ENCODE data around the gene MYADM.

The MYADM gene

DNA sequence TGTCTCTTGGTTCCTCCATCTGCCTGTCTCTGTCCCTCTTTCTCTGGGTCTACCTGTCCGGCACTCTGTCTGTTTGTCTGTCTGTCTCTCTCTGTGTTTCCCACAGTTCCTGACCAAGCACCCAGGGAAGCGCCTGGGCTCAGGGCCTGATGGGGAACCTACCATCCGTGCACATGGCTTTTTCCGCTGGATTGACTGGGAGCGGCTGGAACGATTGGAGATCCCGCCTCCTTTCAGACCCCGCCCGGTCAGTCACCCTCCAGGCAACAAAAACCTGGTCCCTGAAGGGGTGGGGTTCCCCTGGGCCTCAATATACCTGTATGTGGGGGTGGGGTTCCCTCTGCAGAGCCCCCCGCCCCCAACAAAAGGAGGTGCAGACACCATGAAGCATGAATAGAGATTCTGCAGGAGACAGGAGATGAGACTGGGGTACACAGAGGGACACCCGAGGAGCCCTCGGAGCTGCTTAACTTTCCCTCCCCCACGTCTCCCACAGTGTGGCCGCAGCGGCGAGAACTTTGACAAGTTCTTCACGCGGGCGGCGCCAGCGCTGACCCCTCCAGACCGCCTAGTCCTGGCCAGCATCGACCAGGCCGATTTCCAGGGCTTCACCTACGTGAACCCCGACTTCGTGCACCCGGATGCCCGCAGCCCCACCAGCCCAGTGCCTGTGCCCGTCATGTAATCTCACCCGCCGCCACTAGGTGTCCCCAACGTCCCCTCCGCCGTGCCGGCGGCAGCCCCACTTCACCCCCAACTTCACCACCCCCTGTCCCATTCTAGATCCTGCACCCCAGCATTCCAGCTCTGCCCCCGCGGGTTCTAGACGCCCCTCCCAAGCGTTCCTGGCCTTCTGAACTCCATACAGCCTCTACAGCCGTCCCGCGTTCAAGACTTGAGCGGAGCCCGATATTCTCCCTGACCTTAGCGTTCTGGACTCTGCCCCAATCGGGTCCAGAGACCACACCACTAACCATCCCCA lies 38.8 kb downstream of the MYADM start:
- peak overlapping the region; percentile 15 for H3K9ac ChIP-seq (ENCODE audit: insufficient read length, low read depth)
- H3K4me3 ChIP-seq (ENCODE audit: insufficient read length, low read depth) = peak overlapping the region; percentile 61
- peaks cover 44% of the 10 kb centered on the region for H3K27me3 ChIP-seq (ENCODE audit: insufficient read depth, insufficient read length)
- H3K9me3 ChIP-seq (ENCODE audit: insufficient read depth, low read length) = no peaks in the 10 kb centered on the region
- no peaks in the 10 kb centered on the region for H3K4me1 ChIP-seq (ENCODE audit: insufficient read depth, insufficient read length)
- DNase-seq (ENCODE audit: low read depth, low spot score) = no peak
- H3K36me3 ChIP-seq (ENCODE audit: insufficient read depth, insufficient read length, low read length) = no peaks in the 10 kb centered on the region
- TF ChIP-seq ZNF274 (IDR thresholded peaks at IDR 0.05; ENCODE audit: low read depth, low read length) (no peak), YY1 (IDR thresholded peaks at IDR 0.05; ENCODE audit: insufficient read depth, insufficient read length) (no peak), SUZ12 (IDR thresholded peaks at IDR 0.05; ENCODE audit: extremely low read depth, insufficient read depth, insufficient read length) (peak; percentile 41)

DNA sequence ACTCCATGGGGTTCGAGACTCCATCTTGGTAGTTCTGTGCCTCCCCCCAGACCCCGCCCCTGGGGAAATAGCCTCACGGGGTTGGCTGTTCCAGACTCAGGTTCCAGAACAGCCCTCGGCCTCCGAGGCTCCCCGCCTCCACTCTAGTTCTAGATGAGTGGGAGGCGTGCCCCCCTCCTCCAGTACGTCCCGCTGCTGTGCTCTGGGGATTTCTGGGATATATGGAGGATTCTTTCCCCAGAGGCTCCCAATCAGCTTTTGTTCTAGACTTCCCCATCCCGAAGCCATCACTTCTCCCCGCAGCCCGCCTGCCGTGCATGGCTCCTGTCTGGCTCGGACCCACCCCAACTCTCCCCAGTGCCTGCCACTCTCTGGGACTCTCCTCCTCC lies 39.5 kb downstream of the MYADM start:
- Histone ChIP-seq H3K27me3 (ENCODE audit: insufficient read depth, insufficient read length) (peaks cover 47% of the 10 kb centered on the region), H3K9me3 (ENCODE audit: insufficient read depth, low read length) (no peaks in the 10 kb centered on the region), H3K4me1 (ENCODE audit: insufficient read depth, insufficient read length) (no peaks in the 10 kb centered on the region), H3K36me3 (ENCODE audit: insufficient read depth, insufficient read length, low read length) (no peaks in the 10 kb centered on the region), H3K4me3 (ENCODE audit: insufficient read length, low read depth) (peak overlapping the region; percentile 61), H3K9ac (ENCODE audit: insufficient read length, low read depth) (peak overlapping the region; percentile 80)
- TF ChIP-seq YY1 (IDR thresholded peaks at IDR 0.05; ENCODE audit: insufficient read depth, insufficient read length) (no peak), SUZ12 (IDR thresholded peaks at IDR 0.05; ENCODE audit: extremely low read depth, insufficient read depth, insufficient read length) (no peak), ZNF274 (IDR thresholded peaks at IDR 0.05; ENCODE audit: low read depth, low read length) (no peak)
- DNase-seq (ENCODE audit: low read depth, low spot score) = no peak

DNA sequence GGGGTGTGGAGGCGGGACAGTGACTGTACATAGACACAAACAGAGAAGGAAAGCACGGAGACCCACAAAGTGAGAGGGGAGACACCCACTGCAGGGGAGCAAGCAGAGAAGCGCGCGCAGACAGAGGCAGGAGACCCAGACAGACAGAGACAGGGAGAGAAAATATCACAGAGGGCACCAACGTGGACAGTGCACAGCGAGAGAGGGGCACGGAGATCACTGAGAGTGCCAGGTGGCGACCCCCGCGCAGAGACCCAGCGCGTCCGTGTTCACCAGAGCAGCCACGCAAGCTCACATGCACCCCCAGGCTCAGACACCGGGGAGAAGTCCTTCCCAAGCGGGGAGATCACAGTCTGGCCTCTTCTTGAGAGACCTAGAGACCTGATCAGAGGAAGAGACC lies 40.0 kb downstream of the MYADM start:
- Histone ChIP-seq H3K9me3 (ENCODE audit: insufficient read depth, low read length) (no peaks in the 10 kb centered on the region), H3K9ac (ENCODE audit: insufficient read length, low read depth) (peak overlapping the region; percentile 80), H3K4me3 (ENCODE audit: insufficient read length, low read depth) (peak overlapping the region; percentile 61), H3K4me1 (ENCODE audit: insufficient read depth, insufficient read length) (no peaks in the 10 kb centered on the region), H3K36me3 (ENCODE audit: insufficient read depth, insufficient read length, low read length) (no peaks in the 10 kb centered on the region), H3K27me3 (ENCODE audit: insufficient read depth, insufficient read length) (peaks cover 47% of the 10 kb centered on the region)
- no peak for DNase-seq (ENCODE audit: low read depth, low spot score)
- TF ChIP-seq SUZ12 (IDR thresholded peaks at IDR 0.05; ENCODE audit: extremely low read depth, insufficient read depth, insufficient read length) (no peak), YY1 (IDR thresholded peaks at IDR 0.05; ENCODE audit: insufficient read depth, insufficient read length) (no peak), ZNF274 (IDR thresholded peaks at IDR 0.05; ENCODE audit: low read depth, low read length) (no peak)

DNA sequence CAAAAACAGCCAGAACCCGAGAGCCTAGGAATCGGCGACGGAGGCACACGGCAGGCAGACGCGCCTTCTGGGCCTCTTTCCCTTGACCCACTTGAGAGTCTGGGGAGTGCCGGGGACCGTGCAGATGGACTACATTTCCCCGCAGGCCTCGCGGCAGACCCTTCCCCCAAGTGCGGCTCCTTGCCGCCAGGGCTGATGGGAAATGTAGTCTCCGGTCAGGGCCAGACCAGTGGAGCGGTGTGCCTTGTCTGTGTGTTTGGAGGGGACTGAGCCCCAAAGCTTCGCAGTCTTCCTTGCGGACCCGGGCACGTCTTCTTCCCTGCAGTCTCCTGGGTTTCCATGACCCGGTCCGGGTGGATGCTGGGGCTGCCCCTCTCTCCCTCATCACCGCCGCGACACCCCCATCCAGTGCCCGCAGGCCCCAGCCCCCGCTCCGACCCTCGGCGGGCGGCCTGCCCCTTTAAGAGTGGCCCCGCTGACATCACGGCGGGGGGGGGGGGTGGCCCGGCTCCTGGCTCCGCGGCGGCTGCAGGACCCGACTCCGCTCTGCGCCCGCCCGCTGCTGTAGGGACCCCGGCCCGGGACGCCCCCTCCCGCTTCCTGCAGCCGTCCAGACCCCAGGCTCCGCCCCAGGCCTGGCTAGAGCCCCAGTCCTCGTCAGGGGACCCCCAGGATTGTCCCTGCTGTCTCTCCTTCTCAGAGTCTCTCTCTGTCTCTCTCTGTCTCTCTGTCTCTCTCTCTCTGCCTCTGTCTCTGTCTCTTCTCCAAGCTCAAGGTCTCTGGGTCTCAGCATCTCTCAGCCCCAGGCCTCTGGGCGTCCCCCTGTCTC lies 40.6 kb downstream of the MYADM start:
- Histone ChIP-seq H3K9me3 (ENCODE audit: insufficient read depth, low read length) (no peaks in the 10 kb centered on the region), H3K9ac (ENCODE audit: insufficient read length, low read depth) (peak overlapping the region; percentile 80), H3K4me1 (ENCODE audit: insufficient read depth, insufficient read length) (no peaks in the 10 kb centered on the region), H3K27me3 (ENCODE audit: insufficient read depth, insufficient read length) (peaks cover 47% of the 10 kb centered on the region), H3K36me3 (ENCODE audit: insufficient read depth, insufficient read length, low read length) (no peaks in the 10 kb centered on the region), H3K4me3 (ENCODE audit: insufficient read length, low read depth) (peak overlapping the region; percentile 61)
- DNase-seq (ENCODE audit: low read depth, low spot score) = peak; percentile 62
- TF ChIP-seq SUZ12 (IDR thresholded peaks at IDR 0.05; ENCODE audit: extremely low read depth, insufficient read depth, insufficient read length) (no peak), YY1 (IDR thresholded peaks at IDR 0.05; ENCODE audit: insufficient read depth, insufficient read length) (no peak)

DNA sequence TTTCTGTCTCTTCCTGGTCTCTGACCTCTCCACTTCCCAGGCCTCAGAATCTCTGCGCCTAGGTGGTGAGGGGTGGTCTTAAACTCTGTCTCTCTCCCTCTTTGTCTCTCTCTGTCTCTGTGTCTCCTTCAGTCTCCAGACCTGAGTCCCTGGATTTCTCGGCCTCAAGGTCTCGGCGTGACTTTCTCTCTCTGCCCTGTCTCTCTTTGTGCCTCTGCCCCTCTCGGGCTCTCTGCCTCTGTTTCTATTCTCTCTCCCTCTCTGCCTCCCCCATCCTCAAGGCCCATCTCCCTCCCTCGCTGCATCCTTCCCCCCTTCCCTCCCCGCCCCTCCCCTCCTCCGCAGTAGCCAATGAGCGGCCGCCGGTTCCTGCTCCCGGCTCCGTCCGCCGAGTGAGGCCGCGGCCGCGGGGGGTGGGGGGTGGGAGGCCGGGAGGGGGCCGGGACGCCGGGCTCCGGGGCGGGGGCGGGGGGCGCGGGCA lies 41.3 kb downstream of the MYADM start, which contains the start of gene CACNG7:
CACNG7 (plus strand) TSS at position 344 of the 481 bp plus-strand sequence. CDS start 3,554 bp downstream, outside the sequence.
- peak within 1 kb of the TSS; percentile 75 for H3K4me3 ChIP-seq (ENCODE audit: insufficient read length, low read depth)
- no peaks in the 10 kb centered on the region for H3K9me3 ChIP-seq (ENCODE audit: insufficient read depth, low read length)
- H3K9ac ChIP-seq (ENCODE audit: insufficient read length, low read depth) = peak within 1 kb of the TSS; percentile 81
- DNase-seq (ENCODE audit: low read depth, low spot score) = no peak
- H3K36me3 ChIP-seq (ENCODE audit: insufficient read depth, insufficient read length, low read length) = no peaks in the 10 kb centered on the region
- H3K4me1 ChIP-seq (ENCODE audit: insufficient read depth, insufficient read length) = no peaks in the 10 kb centered on the region
- TF ChIP-seq YY1 (IDR thresholded peaks at IDR 0.05; ENCODE audit: insufficient read depth, insufficient read length) (no peak), ZNF274 (IDR thresholded peaks at IDR 0.05; ENCODE audit: low read depth, low read length) (no peak), SUZ12 (IDR thresholded peaks at IDR 0.05; ENCODE audit: extremely low read depth, insufficient read depth, insufficient read length) (no peak)
- H3K27me3 ChIP-seq (ENCODE audit: insufficient read depth, insufficient read length) = peaks cover 47% of the 10 kb centered on the region

DNA sequence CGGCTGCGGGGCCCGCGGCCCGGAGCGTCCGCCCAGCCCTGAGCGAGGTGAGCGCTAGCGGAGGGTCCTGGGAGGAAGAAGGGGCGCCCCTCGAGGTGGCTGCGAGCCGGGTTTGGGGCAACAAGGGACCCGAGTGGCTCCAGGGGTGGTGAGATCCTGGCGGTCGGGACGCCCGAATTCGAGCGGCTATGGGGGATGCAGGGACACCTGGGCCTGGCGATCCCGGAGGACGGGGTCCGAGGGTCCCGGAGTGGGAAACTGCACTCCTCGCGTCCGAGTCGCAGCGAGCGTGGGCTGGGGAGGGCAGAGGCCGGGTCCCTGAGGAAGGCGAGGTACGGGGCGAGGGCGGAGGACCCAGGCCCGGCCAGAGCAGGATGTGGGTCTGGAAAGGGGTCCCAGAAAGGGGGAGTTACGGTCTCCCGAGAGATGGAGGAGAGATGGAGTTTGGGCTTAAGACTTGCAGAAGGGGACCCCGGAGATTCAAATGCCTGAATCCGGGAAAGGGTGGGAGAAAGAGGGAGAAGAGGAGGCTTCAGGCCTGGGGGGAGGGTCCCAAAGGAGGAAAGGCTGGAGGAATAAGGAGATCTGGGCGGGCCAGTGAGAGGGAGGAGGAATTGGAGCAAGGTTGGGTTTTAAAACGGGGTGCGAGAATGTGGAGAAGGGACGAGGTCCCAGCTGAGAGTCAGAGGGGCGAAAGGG lies 41.9 kb downstream of the MYADM start:
- Histone ChIP-seq H3K9ac (ENCODE audit: insufficient read length, low read depth) (peak overlapping the region; percentile 81), H3K4me1 (ENCODE audit: insufficient read depth, insufficient read length) (no peaks in the 10 kb centered on the region), H3K36me3 (ENCODE audit: insufficient read depth, insufficient read length, low read length) (no peaks in the 10 kb centered on the region), H3K27me3 (ENCODE audit: insufficient read depth, insufficient read length) (peaks cover 43% of the 10 kb centered on the region), H3K9me3 (ENCODE audit: insufficient read depth, low read length) (no peaks in the 10 kb centered on the region), H3K4me3 (ENCODE audit: insufficient read length, low read depth) (peak overlapping the region; percentile 75)
- no peak for DNase-seq (ENCODE audit: low read depth, low spot score)
- TF ChIP-seq YY1 (IDR thresholded peaks at IDR 0.05; ENCODE audit: insufficient read depth, insufficient read length) (no peak), ZNF274 (IDR thresholded peaks at IDR 0.05; ENCODE audit: low read depth, low read length) (no peak), SUZ12 (IDR thresholded peaks at IDR 0.05; ENCODE audit: extremely low read depth, insufficient read depth, insufficient read length) (no peak)

All from NT2/D1 (cell line).